Epidermal melanocyte (primary cell): Measurements from ENCODE around the gene LEF1.
"Not testable (repeated sequence)": the region's sequence is repeated elsewhere in the genome, so short reads cannot be mapped to it uniquely, and the experiment has no call there.

ENCODE experiments used
- DNase-seq: peaks from one replicate; pipeline ENCODE4 v3.0.0; 2011; ENCODE audit warnings: low spot score; ENCODE audit not compliant: insufficient read length

Gene LEF1

GRCh38 chr4:108070775-108071174, 98.0 kb downstream of the LEF1 start:
- no peak for DNase-seq

GRCh38 chr4:108068442-108068841, 100.3 kb downstream of the LEF1 start:
- no peak for DNase-seq

- DNase-seq: no peak
Measured at GRCh38 chr4:108060686-108061321, 107.9 kb downstream of the LEF1 start.

GRCh38 chr4:108060164-108060563, 108.6 kb downstream of the LEF1 start:
- peak; percentile 45 for DNase-seq

GRCh38 chr4:108058685-108059440, 109.9 kb downstream of the LEF1 start:
- peak; percentile 88 for DNase-seq

- DNase-seq: no peak
Measured at GRCh38 chr4:108056418-108056817, 112.3 kb downstream of the LEF1 start.

GRCh38 chr4:108055787-108056186, 112.9 kb downstream of the LEF1 start:
- DNase-seq: no peak

- no peak for DNase-seq
Measured at GRCh38 chr4:108054025-108054638, 114.6 kb downstream of the LEF1 start.

GRCh38 chr4:108053251-108053711, 115.5 kb downstream of the LEF1 start:
- DNase-seq: no peak

GRCh38 chr4:108052558-108053120, 116.1 kb downstream of the LEF1 start:
- no peak for DNase-seq

GRCh38 chr4:108051343-108051742, 117.4 kb downstream of the LEF1 start:
- DNase-seq: no peak

GRCh38 chr4:108050166-108051111, 118.3 kb downstream of the LEF1 start:
- DNase-seq: not testable (repeated sequence)

- no peak for DNase-seq
Measured at GRCh38 chr4:108049406-108049805, 119.3 kb downstream of the LEF1 start.

GRCh38 chr4:108048997-108049396, 119.7 kb downstream of the LEF1 start:
- DNase-seq: no peak

GRCh38 chr4:108048157-108048556, 120.6 kb downstream of the LEF1 start:
- DNase-seq: no peak

GRCh38 chr4:108047199-108047598, 121.5 kb downstream of the LEF1 start:
- DNase-seq: no peak

- DNase-seq: no peak
Measured at GRCh38 chr4:108045687-108046024, 123.1 kb downstream of the LEF1 start.

- no peak for DNase-seq
Measured at GRCh38 chr4:108044951-108045686, 123.6 kb downstream of the LEF1 start.

- no peak for DNase-seq
Measured at GRCh38 chr4:108043526-108043925, 125.2 kb downstream of the LEF1 start.

- no peak for DNase-seq
Measured at GRCh38 chr4:108042927-108043326, 125.8 kb downstream of the LEF1 start.
